ENCODE measurements around the gene DNER. TPM values are rescaled to one million over a fixed set of nuclear protein-coding genes. Genes with fewer than 3 reads are reported as not detected.

The DNER gene
- total RNA-seq, 1 donor from 2014 or later = 0.14 TPM

DNA sequence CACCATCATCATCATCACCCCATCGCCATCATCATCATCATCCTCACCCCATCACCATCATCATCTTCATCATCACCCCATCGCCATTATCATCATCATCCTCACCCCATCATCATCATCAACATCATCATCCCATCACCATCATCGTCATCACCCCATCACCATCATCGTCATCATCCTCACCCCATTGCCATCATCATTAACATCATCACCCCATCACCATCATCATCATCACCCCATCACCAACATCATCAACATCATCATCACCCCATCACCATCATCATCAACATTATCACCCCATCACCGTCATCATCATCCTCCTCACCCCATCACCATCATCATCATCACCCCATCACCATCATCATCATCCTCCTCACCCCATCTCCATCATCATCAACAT lies 151.0 kb downstream of the DNER start:
- Histone ChIP-seq H3K36me3 (no peaks in the 10 kb centered on the region), H3K4me3 (no peak overlapping the region), H3K27me3 (no peaks in the 10 kb centered on the region), H3K9me3 (no peaks in the 10 kb centered on the region), H3K27ac (no peak overlapping the region), H3K4me1 (no peaks in the 10 kb centered on the region)
- DNase-seq = no peak
- no peak for TF ChIP-seq CTCF (IDR thresholded peaks at IDR 0.05)
- no peak for ATAC-seq
- intact Hi-C loops (cut with DNase I) = no loop called here

- Histone ChIP-seq H3K4me1 (no peaks in the 10 kb centered on the region), H3K27me3 (no peaks in the 10 kb centered on the region), H3K9me3 (no peaks in the 10 kb centered on the region), H3K36me3 (no peaks in the 10 kb centered on the region), H3K27ac (no peak overlapping the region), H3K4me3 (no peak overlapping the region)
- intact Hi-C loops (cut with DNase I) = no loop called here
- ATAC-seq (no peak), DNase-seq (no peak)
- TF ChIP-seq CTCF (IDR thresholded peaks at IDR 0.05) = no peak
These were observed 151.8 kb downstream of the DNER start for GRCh38 chr2:229562472-229563127.

GRCh38 chr2:229559986-229560385 lies 154.4 kb downstream of the DNER start:
- H3K27me3 ChIP-seq = no peaks in the 10 kb centered on the region
- H3K27ac ChIP-seq = no peak overlapping the region
- no peak for TF ChIP-seq CTCF (IDR thresholded peaks at IDR 0.05)
- no peaks in the 10 kb centered on the region for H3K9me3 ChIP-seq
- DNase-seq = no peak
- intact Hi-C loops (cut with DNase I) = no loop called here
- H3K36me3 ChIP-seq = no peaks in the 10 kb centered on the region
- no peak overlapping the region for H3K4me3 ChIP-seq
- no peak for ATAC-seq
- H3K4me1 ChIP-seq = no peaks in the 10 kb centered on the region

- H3K4me3 ChIP-seq = no peak overlapping the region
- no peak for DNase-seq
- TF ChIP-seq CTCF (IDR thresholded peaks at IDR 0.05) = no peak
These were observed 161.3 kb downstream of the DNER start for GRCh38 chr2:229553091-229553490.

DNA sequence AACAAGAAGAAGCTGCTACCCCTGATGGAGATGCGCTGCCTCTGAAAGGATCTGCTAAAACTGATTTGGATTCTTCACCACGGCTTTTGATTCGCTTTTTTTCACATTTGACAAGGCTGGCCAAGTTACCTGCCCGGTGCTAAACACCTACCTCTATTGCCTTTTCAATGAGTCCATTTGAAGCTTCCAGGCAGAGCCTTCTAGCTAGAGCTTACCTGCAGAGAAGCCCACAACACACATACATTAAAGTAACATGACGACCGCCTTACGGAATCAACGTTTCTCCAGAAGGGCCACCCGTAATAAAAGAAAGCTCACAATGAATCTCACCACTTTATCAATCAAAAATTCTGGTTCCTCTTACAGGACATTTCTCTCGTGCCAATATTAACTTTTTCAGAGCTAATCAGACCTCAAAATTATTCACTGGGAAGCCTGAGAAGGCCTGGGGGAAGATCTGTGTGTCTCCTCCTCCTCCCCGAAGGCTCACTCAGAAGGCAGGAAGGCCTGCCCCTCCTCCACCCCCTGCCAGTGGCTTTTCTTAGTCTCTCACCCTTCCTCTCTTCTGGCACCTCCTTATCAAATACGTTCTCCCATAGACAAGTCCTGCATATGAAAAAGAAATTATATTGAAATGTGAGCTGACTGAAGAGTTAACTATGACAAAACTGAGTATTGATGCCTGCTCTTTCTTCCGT lies 171.0 kb downstream of the DNER start:
- Histone ChIP-seq H3K9me3 (no peaks in the 10 kb centered on the region), H3K4me3 (no peak overlapping the region), H3K4me1 (no peaks in the 10 kb centered on the region), H3K36me3 (no peaks in the 10 kb centered on the region), H3K27me3 (no peaks in the 10 kb centered on the region), H3K27ac (no peak overlapping the region)
- no peak for ATAC-seq
- no peak for TF ChIP-seq CTCF (IDR thresholded peaks at IDR 0.05)
- no peak for DNase-seq
- intact Hi-C loops (cut with DNase I) = no loop called here

More at GRCh38 chr2:229553091-229553490, 161.3 kb downstream of the DNER start:
- Histone ChIP-seq H3K4me1 (no peaks in the 10 kb centered on the region), H3K27me3 (no peaks in the 10 kb centered on the region), H3K27ac (no peak overlapping the region), H3K36me3 (no peaks in the 10 kb centered on the region), H3K9me3 (no peaks in the 10 kb centered on the region)
- ATAC-seq = no peak
- intact Hi-C loops (cut with DNase I) = no loop called here
